ENCODE data around the gene ZC3HAV1.
A peak's percentile ranks its signal among the peaks of the same experiment; 100 is the strongest.

The ZC3HAV1 gene

GRCh38 chr7:139109188-139109982, at the start of gene ZC3HAV1:
TSS of gene ZC3HAV1 (minus strand) at chr7:139109720. CDS start at chr7:139109331, 389 bp downstream.
- H3K4me3 ChIP-seq (replicated peaks; ENCODE audit: low read depth, low read length), result peak within 1 kb of the TSS; percentile 86
- TF ChIP-seq, protein P1, sequence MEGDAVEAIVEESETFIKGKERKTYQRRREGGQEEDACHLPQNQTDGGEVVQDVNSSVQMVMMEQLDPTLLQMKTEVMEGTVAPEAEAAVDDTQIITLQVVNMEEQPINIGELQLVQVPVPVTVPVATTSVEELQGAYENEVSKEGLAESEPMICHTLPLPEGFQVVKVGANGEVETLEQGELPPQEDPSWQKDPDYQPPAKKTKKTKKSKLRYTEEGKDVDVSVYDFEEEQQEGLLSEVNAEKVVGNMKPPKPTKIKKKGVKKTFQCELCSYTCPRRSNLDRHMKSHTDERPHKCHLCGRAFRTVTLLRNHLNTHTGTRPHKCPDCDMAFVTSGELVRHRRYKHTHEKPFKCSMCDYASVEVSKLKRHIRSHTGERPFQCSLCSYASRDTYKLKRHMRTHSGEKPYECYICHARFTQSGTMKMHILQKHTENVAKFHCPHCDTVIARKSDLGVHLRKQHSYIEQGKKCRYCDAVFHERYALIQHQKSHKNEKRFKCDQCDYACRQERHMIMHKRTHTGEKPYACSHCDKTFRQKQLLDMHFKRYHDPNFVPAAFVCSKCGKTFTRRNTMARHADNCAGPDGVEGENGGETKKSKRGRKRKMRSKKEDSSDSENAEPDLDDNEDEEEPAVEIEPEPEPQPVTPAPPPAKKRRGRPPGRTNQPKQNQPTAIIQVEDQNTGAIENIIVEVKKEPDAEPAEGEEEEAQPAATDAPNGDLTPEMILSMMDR (IDR thresholded peaks at IDR 0.05; ENCODE audit: low read length, missing control alignments), result no peak
- DNase-seq (ENCODE audit: low read depth), result peak; percentile 89

GRCh38 chr7:139153832-139154231, 44.3 kb upstream of the ZC3HAV1 start:
- TF ChIP-seq, protein P1 (IDR thresholded peaks at IDR 0.05; ENCODE audit: low read length, missing control alignments), result no peak
- DNase-seq (ENCODE audit: low read depth), result peak; percentile 81
- no peak overlapping the region for H3K4me3 ChIP-seq (replicated peaks; ENCODE audit: low read depth, low read length)

DNA sequence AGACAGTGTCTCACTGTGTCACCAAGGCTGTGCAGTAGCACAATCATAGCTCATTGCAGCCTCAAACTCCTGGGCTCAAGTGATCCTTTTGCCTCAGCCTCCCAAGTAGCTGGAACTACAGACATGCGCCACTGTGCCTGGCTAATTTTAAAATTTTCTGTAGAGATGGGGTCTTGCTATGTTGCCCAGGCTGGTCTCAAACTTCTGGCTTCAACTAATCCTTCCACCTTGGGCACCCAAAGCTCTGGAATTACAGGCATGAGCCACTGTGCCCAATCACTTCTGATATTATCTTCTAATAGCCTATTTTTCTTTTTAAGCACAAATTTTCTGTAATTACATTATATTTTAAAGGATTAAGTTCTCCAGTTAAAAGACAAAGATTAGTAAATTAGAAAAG, 42.6 kb upstream of the ZC3HAV1 start:
- DNase-seq (ENCODE audit: low read depth), result no peak
- TF ChIP-seq, protein P1 (IDR thresholded peaks at IDR 0.05; ENCODE audit: low read length, missing control alignments), result no peak
- no peak overlapping the region for H3K4me3 ChIP-seq (replicated peaks; ENCODE audit: low read depth, low read length)

- TF ChIP-seq, protein P1 (IDR thresholded peaks at IDR 0.05; ENCODE audit: low read length, missing control alignments), result no peak
- no peak for DNase-seq (ENCODE audit: low read depth)
- no peak overlapping the region for H3K4me3 ChIP-seq (replicated peaks; ENCODE audit: low read depth, low read length)
These were observed 29.6 kb upstream of the ZC3HAV1 start for GRCh38 chr7:139139150-139139549.

- peak overlapping the region; percentile 63 for H3K4me3 ChIP-seq (replicated peaks; ENCODE audit: low read depth, low read length)
- TF ChIP-seq, protein P1 (IDR thresholded peaks at IDR 0.05; ENCODE audit: low read length, missing control alignments), result no peak
- peak; percentile 92 for DNase-seq (ENCODE audit: low read depth)
These were observed 24.0 kb upstream of the ZC3HAV1 start for GRCh38 chr7:139133335-139134139.

GRCh38 chr7:139132887-139133286, 23.4 kb upstream of the ZC3HAV1 start:
- TF ChIP-seq, protein P1 (IDR thresholded peaks at IDR 0.05; ENCODE audit: low read length, missing control alignments), result no peak
- peak overlapping the region; percentile 63 for H3K4me3 ChIP-seq (replicated peaks; ENCODE audit: low read depth, low read length)
- no peak for DNase-seq (ENCODE audit: low read depth)
